DOHH2 (cell line): ENCODE results near the gene MOB4.

Experiments
- H3F3A ChIP-seq: fragments of 200-600 bp; sonication (generic), shearing (Covaris generic); 2 replicates; pipeline ENCODE4 v1.6.0; 2016; ENCODE audit warnings: antibody characterized with exemption, mild to moderate bottlenecking; ENCODE audit not compliant: control insufficient read depth, insufficient read depth
- H3K27ac ChIP-seq: fragments of 200-600 bp; sonication (generic); 2 replicates; pipeline ENCODE4 v1.5.1; 2014; ENCODE audit warnings: low read depth, mild to moderate bottlenecking, low read length, moderate library complexity
- H3K27me3 ChIP-seq: fragments of 200-600 bp; sonication (generic); 2 replicates; pipeline ENCODE4 v1.6.1; 2014; ENCODE audit warnings: mild to moderate bottlenecking, low read length, mixed read lengths; ENCODE audit not compliant: control insufficient read depth
- H3K36me3 ChIP-seq: fragments of 200-600 bp; sonication (generic); 2 replicates; pipeline ENCODE4 v1.6.1; 2014; ENCODE audit warnings: mild to moderate bottlenecking, low read length, moderate library complexity, mixed read lengths; ENCODE audit not compliant: control insufficient read depth
- H3K4me1 ChIP-seq: fragments of 200-600 bp; sonication (generic); 2 replicates; pipeline ENCODE4 v1.6.1; 2014; ENCODE audit warnings: mild to moderate bottlenecking, low read length, mixed read lengths; ENCODE audit not compliant: control insufficient read depth
- H3K4me2 ChIP-seq: fragments of 200-600 bp; sonication (generic); 2 replicates; pipeline ENCODE4 v1.6.0; 2014; ENCODE audit warnings: mild to moderate bottlenecking, low read length, moderate library complexity
- H3K4me3 ChIP-seq: fragments of 200-600 bp; sonication (generic); 2 replicates; pipeline ENCODE4 v1.5.1; 2014; ENCODE audit warnings: mild to moderate bottlenecking, low read length, mixed read lengths
- H3K79me2 ChIP-seq: fragments of 200-600 bp; sonication (generic); 2 replicates; pipeline ENCODE4 v1.6.1; 2014; ENCODE audit warnings: mild to moderate bottlenecking, low read length, mixed read lengths; ENCODE audit not compliant: control insufficient read depth
- H3K9me2 ChIP-seq: fragments of 200-600 bp; sonication (generic); replicated peaks from 2 replicates; pipeline ENCODE4 v1.6.1; 2014; ENCODE audit warnings: mild to moderate bottlenecking, low read length, mixed read lengths; ENCODE audit not compliant: control insufficient read depth
- H3K9me3 ChIP-seq: fragments of 200-600 bp; sonication (generic); 2 replicates; pipeline ENCODE4 v1.6.1; 2014; ENCODE audit warnings: antibody characterized with exemption, low read length, mixed read lengths; ENCODE audit not compliant: control insufficient read depth, insufficient read depth
- H4K20me1 ChIP-seq: fragments of 200-600 bp; sonication (generic); 2 replicates; pipeline ENCODE4 v1.6.0; 2014; ENCODE audit warnings: low read depth, mild to moderate bottlenecking, antibody characterized with exemption, low read length, moderate library complexity; ENCODE audit not compliant: control insufficient read depth, insufficient read depth
- EZH2phosphoT487 ChIP-seq: fragments of 200-600 bp; sonication (generic); IDR thresholded peaks from 2 replicates; pipeline ENCODE4 v1.6.1; 2017; ENCODE audit warnings: borderline replicate concordance, mild to moderate bottlenecking, antibody characterized with exemption, low read length, moderate library complexity, mixed read lengths
- TF ChIP-seq, protein P1 (sequence below): fragments of 200-600 bp; sonication (generic); IDR thresholded peaks from one replicate; pipeline ENCODE4 v1.5.1; 2014; ENCODE audit warnings: antibody characterized with exemption, mild to moderate bottlenecking, low read depth, low read length; ENCODE audit not compliant: poor library complexity, severe bottlenecking

Gene MOB4

DNA sequence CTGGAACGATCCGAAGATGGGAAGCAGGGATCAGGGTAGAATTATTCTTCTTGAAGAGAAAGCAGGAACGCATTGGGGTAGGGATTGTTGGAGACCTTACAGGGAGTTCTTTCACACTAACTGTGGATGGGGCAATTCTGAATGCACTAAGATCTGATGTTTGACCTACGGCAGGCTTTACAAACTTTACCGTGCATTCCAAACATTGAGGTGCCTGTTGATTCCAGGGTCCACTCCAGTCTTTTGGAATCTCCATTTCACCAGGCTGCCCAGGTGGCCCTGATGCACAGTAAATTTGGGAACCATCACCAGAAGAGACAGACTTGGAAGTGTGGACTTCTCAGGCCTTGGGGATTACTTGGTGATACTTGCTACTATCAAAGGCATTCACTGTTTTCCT is 82.6 kb downstream of the MOB4 start:
- H3K27ac ChIP-seq = no peak overlapping the region
- no peaks in the 10 kb centered on the region for H3K9me3 ChIP-seq
- H3K79me2 ChIP-seq = no peaks in the 10 kb centered on the region
- no peaks in the 10 kb centered on the region for H4K20me1 ChIP-seq
- no peaks in the 10 kb centered on the region for H3K9me2 ChIP-seq
- H3K27me3 ChIP-seq = peaks cover 11% of the 10 kb centered on the region
- no peak for TF ChIP-seq EZH2phosphoT487
- TF ChIP-seq, protein P1, sequence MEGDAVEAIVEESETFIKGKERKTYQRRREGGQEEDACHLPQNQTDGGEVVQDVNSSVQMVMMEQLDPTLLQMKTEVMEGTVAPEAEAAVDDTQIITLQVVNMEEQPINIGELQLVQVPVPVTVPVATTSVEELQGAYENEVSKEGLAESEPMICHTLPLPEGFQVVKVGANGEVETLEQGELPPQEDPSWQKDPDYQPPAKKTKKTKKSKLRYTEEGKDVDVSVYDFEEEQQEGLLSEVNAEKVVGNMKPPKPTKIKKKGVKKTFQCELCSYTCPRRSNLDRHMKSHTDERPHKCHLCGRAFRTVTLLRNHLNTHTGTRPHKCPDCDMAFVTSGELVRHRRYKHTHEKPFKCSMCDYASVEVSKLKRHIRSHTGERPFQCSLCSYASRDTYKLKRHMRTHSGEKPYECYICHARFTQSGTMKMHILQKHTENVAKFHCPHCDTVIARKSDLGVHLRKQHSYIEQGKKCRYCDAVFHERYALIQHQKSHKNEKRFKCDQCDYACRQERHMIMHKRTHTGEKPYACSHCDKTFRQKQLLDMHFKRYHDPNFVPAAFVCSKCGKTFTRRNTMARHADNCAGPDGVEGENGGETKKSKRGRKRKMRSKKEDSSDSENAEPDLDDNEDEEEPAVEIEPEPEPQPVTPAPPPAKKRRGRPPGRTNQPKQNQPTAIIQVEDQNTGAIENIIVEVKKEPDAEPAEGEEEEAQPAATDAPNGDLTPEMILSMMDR = no peak
- no peak overlapping the region for H3K4me3 ChIP-seq
- H3K4me2 ChIP-seq = no peak overlapping the region
- H3K36me3 ChIP-seq = no peaks in the 10 kb centered on the region
- no peaks in the 10 kb centered on the region for H3F3A ChIP-seq
- no peaks in the 10 kb centered on the region for H3K4me1 ChIP-seq

DNA sequence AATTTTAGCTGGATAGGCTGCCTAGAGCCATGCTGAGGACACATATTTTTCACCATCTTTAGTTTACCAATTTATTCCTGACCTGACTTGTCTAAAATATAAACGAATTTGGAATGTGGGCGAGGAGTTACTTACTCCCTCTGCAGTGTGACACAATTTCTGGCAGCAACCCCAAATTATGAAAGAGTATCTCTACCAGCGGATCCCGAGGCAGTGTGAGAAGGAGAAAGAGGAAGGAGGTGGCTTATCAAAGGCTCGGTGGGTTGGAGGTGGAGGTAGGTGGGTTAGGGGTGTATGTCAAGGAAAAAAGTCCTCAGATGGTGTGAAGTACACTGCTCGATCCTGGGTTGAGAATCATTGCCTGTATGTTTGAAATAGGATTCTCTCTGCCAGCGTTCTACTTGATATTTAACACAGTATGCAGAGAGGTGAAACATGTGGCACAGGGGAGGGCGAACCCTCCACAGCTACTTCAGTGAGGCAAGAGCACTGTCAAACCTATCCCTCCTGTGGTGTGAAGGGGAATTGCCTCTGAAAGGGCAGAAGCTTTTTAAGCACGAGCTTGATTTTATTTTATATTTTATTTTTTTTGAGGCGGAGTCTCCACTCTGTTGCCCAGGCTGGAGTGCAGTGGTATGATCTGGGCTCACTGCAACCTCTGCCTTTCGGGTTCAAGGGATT is 83.6 kb downstream of the MOB4 start:
- Histone ChIP-seq H3K9me2 (no peaks in the 10 kb centered on the region), H3K36me3 (no peaks in the 10 kb centered on the region), H3K4me3 (no peak overlapping the region), H3K27ac (no peak overlapping the region), H3K79me2 (no peaks in the 10 kb centered on the region), H3K9me3 (no peaks in the 10 kb centered on the region), H3K4me1 (no peaks in the 10 kb centered on the region), H3K27me3 (peaks cover 11% of the 10 kb centered on the region), H4K20me1 (no peaks in the 10 kb centered on the region), H3F3A (no peaks in the 10 kb centered on the region), H3K4me2 (peak overlapping the region; percentile 10; the same call in 1 of the 2 replicates)
- TF ChIP-seq, protein P1 = no peak
- no peak for TF ChIP-seq EZH2phosphoT487

DNA sequence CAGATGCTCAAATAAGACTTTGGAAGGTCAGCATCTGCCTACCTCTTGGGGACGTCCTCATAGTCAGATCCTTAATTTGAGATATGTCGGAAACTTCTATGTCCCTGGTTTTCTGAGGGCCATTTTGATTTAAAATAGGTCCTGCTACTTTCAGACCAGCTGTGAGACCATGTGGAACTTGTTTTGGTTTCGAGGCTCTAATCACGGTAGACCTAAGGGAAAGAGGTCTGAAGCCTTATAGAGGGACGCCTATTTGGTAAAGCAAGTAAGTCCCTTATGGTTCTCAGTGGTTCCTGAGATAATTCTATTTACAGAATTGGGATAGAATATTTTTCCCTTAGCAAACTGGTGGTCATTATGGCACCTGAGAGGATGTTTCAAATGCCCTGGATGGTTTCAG is 84.4 kb downstream of the MOB4 start:
- TF ChIP-seq, protein P1 = no peak
- no peak for TF ChIP-seq EZH2phosphoT487

More for the DNA sequence above, 84.4 kb downstream of the MOB4 start:
- Histone ChIP-seq H3K9me2 (no peaks in the 10 kb centered on the region), H3K9me3 (no peaks in the 10 kb centered on the region), H3K27me3 (peaks cover 11% of the 10 kb centered on the region), H3K36me3 (no peaks in the 10 kb centered on the region), H3K4me2 (no peak overlapping the region), H3K4me3 (no peak overlapping the region), H3K4me1 (no peaks in the 10 kb centered on the region), H3K79me2 (no peaks in the 10 kb centered on the region), H3F3A (no peaks in the 10 kb centered on the region), H3K27ac (no peak overlapping the region), H4K20me1 (no peaks in the 10 kb centered on the region)
